Astrocyte (in vitro differentiated cells and primary cell): ENCODE results near the gene PPL. TPM values are rescaled to one million over a fixed set of nuclear protein-coding genes. Genes with fewer than 3 reads are reported as not detected.

Experiments
- DNase-seq: peaks from one replicate; pipeline ENCODE4 v3.0.0-alpha.2; 2010; ENCODE audit warnings: low read depth
- FAIRE-seq: peaks from 2 replicates; lab custom pipeline; 2011; peaks lifted over from hg19 to GRCh38; lab: Jason Lieb, UNC
- H2AFZ ChIP-seq: 2 replicates; pipeline ENCODE4 v1.6.0; 2012; ENCODE audit warnings: low read depth, low read length, inconsistent platforms
- H3K27ac ChIP-seq: 2 replicates; pipeline ENCODE4 v1.5.1; 2011; ENCODE audit warnings: low read depth, low read length, inconsistent platforms
- H3K27me3 ChIP-seq: 2 replicates; pipeline ENCODE4 v1.6.0; 2011; ENCODE audit warnings: low read length, inconsistent platforms; ENCODE audit not compliant: insufficient read depth
- H3K36me3 ChIP-seq: 2 replicates; pipeline ENCODE4 v1.5.1; 2011; ENCODE audit warnings: low read length, inconsistent platforms; ENCODE audit not compliant: insufficient read depth
- H3K4me1 ChIP-seq: 2 replicates; pipeline ENCODE4 v1.5.1; 2011; ENCODE audit warnings: low read length, inconsistent platforms; ENCODE audit not compliant: insufficient read depth
- H3K4me2 ChIP-seq: 2 replicates; pipeline ENCODE4 v1.6.0; 2012; ENCODE audit warnings: low read length, inconsistent platforms
- H3K4me3 ChIP-seq: 2 replicates; pipeline ENCODE4 v1.5.1; 2011; ENCODE audit warnings: low read depth, mild to moderate bottlenecking, low read length, inconsistent platforms; ENCODE audit not compliant: insufficient read depth
- H3K79me2 ChIP-seq: 2 replicates; pipeline ENCODE4 v1.6.0; 2012; ENCODE audit warnings: mild to moderate bottlenecking, low read length, inconsistent platforms; ENCODE audit not compliant: insufficient read depth
- H3K9ac ChIP-seq: 2 replicates; pipeline ENCODE4 v1.6.0; 2012; ENCODE audit warnings: mild to moderate bottlenecking, low read length, inconsistent platforms
- H3K9me3 ChIP-seq: 2 replicates; pipeline ENCODE4 v1.5.1; 2012; ENCODE audit warnings: low read depth, mild to moderate bottlenecking, low read length, inconsistent platforms; ENCODE audit not compliant: insufficient read depth
- H4K20me1 ChIP-seq: 2 replicates; pipeline ENCODE4 v1.6.0; 2012; ENCODE audit warnings: low read length, inconsistent platforms; ENCODE audit not compliant: insufficient read depth
- H3K27ac Mint-ChIP-seq: one replicate; pipeline ENCODE4 v1.8.0; 2021; ENCODE audit warnings: mild to moderate bottlenecking, mixed read lengths; ENCODE audit not compliant: unreplicated experiment
- H3K27me3 Mint-ChIP-seq: one replicate; pipeline ENCODE4 v1.8.0; 2021; ENCODE audit warnings: low read depth, mixed read lengths; ENCODE audit not compliant: unreplicated experiment
- H3K36me3 Mint-ChIP-seq: one replicate; pipeline ENCODE4 v1.8.0; 2021; ENCODE audit warnings: low read depth, mixed read lengths; ENCODE audit not compliant: unreplicated experiment
- H3K4me1 Mint-ChIP-seq: one replicate; pipeline ENCODE4 v1.8.0; 2021; ENCODE audit warnings: low read depth, mixed read lengths; ENCODE audit not compliant: unreplicated experiment
- H3K4me3 Mint-ChIP-seq: one replicate; pipeline ENCODE4 v1.8.0; 2021; ENCODE audit warnings: mild to moderate bottlenecking, moderate library complexity, mixed read lengths; ENCODE audit not compliant: unreplicated experiment
- H3K9me3 Mint-ChIP-seq: one replicate; pipeline ENCODE4 v1.8.0; 2021; ENCODE audit warnings: mild to moderate bottlenecking, mixed read lengths; ENCODE audit not compliant: unreplicated experiment
- EZH2 ChIP-seq: IDR thresholded peaks from 2 replicates; pipeline ENCODE4 v1.6.1; 2012; ENCODE audit warnings: mild to moderate bottlenecking, low read length, inconsistent platforms; ENCODE audit not compliant: insufficient read depth
- total RNA-seq: library from RNA; stranded (reverse); gene quantifications from 2 replicates; pipeline ENCODE4 v1.2.1, GENCODE V29; 2021
- TF ChIP-seq, protein P1 (sequence below): IDR thresholded peaks from 2 replicates; pipeline ENCODE4 v1.5.1; 2011; ENCODE audit warnings: low read depth, mild to moderate bottlenecking, inconsistent platforms, low read length, moderate library complexity; ENCODE audit not compliant: insufficient read depth

Gene PPL
- total RNA-seq, 1 donor from 2014 or later = 12.3 TPM

DNA sequence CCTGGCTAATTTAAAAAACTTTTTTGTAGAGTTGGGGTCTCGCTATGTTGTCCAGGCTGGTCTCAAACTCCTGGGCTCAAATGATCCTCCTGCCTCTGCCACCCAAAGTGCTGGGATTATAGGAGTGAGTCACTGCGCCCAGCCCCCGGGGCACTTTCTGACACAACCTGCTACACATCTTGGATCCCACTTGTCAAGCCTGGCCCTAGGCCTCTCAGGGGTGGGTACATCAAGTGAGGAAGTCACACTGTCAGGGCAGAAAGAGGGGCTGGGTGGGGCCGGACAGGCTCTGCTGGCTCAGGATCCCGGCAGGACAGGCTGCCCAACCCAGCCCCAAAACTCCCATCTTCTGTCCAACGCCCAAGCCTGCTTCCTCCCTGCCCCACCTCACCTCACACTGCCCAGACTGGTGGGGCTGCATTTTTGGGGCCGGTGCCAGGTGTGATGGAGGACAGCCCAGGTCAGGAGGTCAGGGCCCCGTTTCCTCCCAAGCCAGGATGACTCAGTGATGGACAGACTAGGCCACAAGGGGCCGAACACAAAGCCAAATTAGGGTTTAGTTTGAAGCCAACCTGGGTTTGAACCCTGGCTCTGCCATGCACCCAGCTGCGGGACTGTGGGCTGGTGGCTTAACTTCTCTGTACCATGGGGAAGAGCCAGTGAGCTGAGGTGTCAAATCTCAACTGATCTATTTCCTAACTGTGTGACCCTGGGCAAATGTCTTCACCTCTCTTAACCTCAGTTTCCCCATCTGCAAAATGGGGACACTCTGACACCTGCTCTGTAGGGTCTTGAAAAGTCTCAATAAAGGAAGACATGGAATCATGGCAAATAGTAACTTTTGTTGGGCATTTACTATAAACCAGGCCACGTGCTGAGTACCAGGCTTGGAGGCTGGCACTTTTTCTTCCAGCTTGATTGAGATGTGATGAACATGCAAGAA is 8.9 kb upstream of the PPL start:
- no peak overlapping the region for H3K27ac ChIP-seq
- H3K9ac ChIP-seq = no peak overlapping the region
- H3K27me3 ChIP-seq = no peaks in the 10 kb centered on the region
- no peak overlapping the region for H3K4me3 Mint-ChIP-seq
- no peaks in the 10 kb centered on the region for H3K9me3 ChIP-seq
- FAIRE-seq (no peak), DNase-seq (no peak)
- no peaks in the 10 kb centered on the region for H3K27me3 Mint-ChIP-seq
- TF ChIP-seq EZH2 = no peak
- TF ChIP-seq, protein P1, sequence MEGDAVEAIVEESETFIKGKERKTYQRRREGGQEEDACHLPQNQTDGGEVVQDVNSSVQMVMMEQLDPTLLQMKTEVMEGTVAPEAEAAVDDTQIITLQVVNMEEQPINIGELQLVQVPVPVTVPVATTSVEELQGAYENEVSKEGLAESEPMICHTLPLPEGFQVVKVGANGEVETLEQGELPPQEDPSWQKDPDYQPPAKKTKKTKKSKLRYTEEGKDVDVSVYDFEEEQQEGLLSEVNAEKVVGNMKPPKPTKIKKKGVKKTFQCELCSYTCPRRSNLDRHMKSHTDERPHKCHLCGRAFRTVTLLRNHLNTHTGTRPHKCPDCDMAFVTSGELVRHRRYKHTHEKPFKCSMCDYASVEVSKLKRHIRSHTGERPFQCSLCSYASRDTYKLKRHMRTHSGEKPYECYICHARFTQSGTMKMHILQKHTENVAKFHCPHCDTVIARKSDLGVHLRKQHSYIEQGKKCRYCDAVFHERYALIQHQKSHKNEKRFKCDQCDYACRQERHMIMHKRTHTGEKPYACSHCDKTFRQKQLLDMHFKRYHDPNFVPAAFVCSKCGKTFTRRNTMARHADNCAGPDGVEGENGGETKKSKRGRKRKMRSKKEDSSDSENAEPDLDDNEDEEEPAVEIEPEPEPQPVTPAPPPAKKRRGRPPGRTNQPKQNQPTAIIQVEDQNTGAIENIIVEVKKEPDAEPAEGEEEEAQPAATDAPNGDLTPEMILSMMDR = no peak
- no peaks in the 10 kb centered on the region for H3K9me3 Mint-ChIP-seq
- H3K4me2 ChIP-seq = peak overlapping the region; percentile 81
- H3K36me3 ChIP-seq = no peaks in the 10 kb centered on the region
- peaks cover 6% of the 10 kb centered on the region for H4K20me1 ChIP-seq
- no peak overlapping the region for H3K4me3 ChIP-seq
- H3K27ac Mint-ChIP-seq = peak overlapping the region; percentile 87
- no peaks in the 10 kb centered on the region for H3K79me2 ChIP-seq
- peaks cover 33% of the 10 kb centered on the region for H3K4me1 ChIP-seq
- no peak overlapping the region for H2AFZ ChIP-seq
- no peaks in the 10 kb centered on the region for H3K36me3 Mint-ChIP-seq
- H3K4me1 Mint-ChIP-seq = peaks cover 35% of the 10 kb centered on the region

DNA sequence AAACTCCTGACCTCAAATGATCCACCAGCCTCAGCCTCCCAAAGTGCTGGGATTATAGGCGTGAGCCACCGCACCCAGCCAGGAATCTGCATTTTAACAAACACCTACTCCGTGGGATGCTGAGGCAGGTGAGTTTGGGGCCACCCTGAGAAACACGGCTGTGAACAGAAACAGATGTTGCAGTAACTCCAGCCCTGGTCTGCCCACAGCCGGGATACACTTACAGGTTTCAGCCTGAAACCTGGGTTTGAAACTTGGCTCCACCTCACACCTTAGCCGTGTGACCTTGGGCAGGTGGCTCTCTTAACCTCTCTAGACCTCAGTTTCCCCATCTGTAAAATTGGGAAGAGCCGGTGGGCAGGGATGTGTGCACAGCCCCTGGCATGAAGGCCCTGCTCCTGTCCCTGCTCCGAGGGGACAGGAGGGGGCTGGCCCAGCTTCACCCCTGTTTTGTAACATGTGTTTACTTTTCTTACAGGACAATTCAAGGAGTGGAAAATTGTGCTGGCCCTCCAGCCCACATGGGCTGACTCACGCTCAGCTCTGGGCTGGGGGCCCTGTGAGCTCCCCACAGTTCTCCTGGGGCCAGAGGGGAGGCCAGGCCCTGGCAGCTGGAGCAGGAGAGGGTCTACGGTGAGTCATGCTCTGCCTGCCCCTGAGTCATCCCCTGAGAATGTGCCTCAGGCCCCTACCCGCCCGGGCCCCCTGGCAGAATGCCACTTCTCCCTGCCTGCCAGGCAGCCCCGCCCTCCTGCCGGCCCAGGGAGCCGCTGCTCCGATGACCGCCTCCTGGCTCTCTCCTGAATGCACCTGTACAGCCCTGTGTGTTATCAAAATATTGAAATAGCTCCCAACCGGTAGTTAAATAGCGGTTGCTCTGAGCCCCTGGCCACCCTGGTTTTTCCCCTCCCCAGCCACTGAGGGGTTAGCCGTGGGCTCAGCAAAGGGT is 7.7 kb upstream of the PPL start:
- Mint-ChIP-seq H3K27me3 (no peaks in the 10 kb centered on the region), H3K4me1 (peaks cover 35% of the 10 kb centered on the region), H3K27ac (peak overlapping the region; percentile 88), H3K9me3 (no peaks in the 10 kb centered on the region), H3K36me3 (no peaks in the 10 kb centered on the region), H3K4me3 (peak overlapping the region; percentile 78)
- peak overlapping the region; percentile 66 for H3K9ac ChIP-seq
- H3K27me3 ChIP-seq = no peaks in the 10 kb centered on the region
- peaks cover 33% of the 10 kb centered on the region for H3K4me1 ChIP-seq
- no peaks in the 10 kb centered on the region for H3K36me3 ChIP-seq
- no peaks in the 10 kb centered on the region for H3K9me3 ChIP-seq
- TF ChIP-seq, protein P1 = no peak
- TF ChIP-seq EZH2 = no peak
- peak; percentile 94 for DNase-seq
- peak; percentile 32 for FAIRE-seq
- no peak overlapping the region for H3K4me3 ChIP-seq
- no peaks in the 10 kb centered on the region for H3K79me2 ChIP-seq
- H3K4me2 ChIP-seq = peak overlapping the region; percentile 81
- H4K20me1 ChIP-seq = peaks cover 6% of the 10 kb centered on the region
- peak overlapping the region; percentile 86 for H3K27ac ChIP-seq
- no peak overlapping the region for H2AFZ ChIP-seq
